Lower lobe of right lung (tissue), 2 donors: ENCODE data around the gene ACOT11. TPM values are rescaled to one million over a fixed set of nuclear protein-coding genes. Genes with fewer than 3 reads are reported as not detected.
"Not testable (repeated sequence)": the region's sequence is repeated elsewhere in the genome, so short reads cannot be mapped to it uniquely, and the experiment has no call there.

Source experiments
- ATAC-seq, 2 donors: fragments of 200-7000 bp; cut with Tn5 transposase; one replicate each; pipeline ENCODE4 v1.9.1; 2020 to 2022; ENCODE audit warnings: mild to moderate bottlenecking in 2 of 2, moderate library complexity in 2 of 2
- DNase-seq: peaks from one replicate; pipeline ENCODE4 v3.0.0-alpha.2; 2020
- H3K27ac ChIP-seq: fragments of 200-600 bp; one replicate; pipeline ENCODE4 v1.8.0; 2022
- H3K27me3 ChIP-seq: fragments of 200-600 bp; one replicate; pipeline ENCODE4 v1.8.0; 2022; ENCODE audit warnings: low read depth
- H3K36me3 ChIP-seq: fragments of 200-600 bp; one replicate; pipeline ENCODE4 v1.8.0; 2022; ENCODE audit warnings: mild to moderate bottlenecking
- H3K4me1 ChIP-seq: fragments of 200-600 bp; one replicate; pipeline ENCODE4 v1.8.0; 2022
- H3K4me3 ChIP-seq: fragments of 200-600 bp; one replicate; pipeline ENCODE4 v1.8.0; 2022; ENCODE audit warnings: mild to moderate bottlenecking
- H3K9me3 ChIP-seq: fragments of 200-600 bp; one replicate; pipeline ENCODE4 v1.8.0; 2022
- intact Hi-C: fragments of 100-400 bp; cut with DNase I; formaldehyde crosslinking; loops from one replicate; pipeline ENCODE4 v1.11.0; 2022
- total RNA-seq: library from RNA; stranded (reverse); fragmentation: NEBNext Ultra II Directional; extraction: Animal tissue kit (Norgen Biotek cat#: 25700); gene quantifications from one replicate; pipeline ENCODE4 v1.2.1, GENCODE V29; 2021
- TF ChIP-seq, protein P1 (sequence below): fragments of 200-600 bp; IDR thresholded peaks from one replicate; pipeline ENCODE4 v1.8.0; 2022; ENCODE audit warnings: antibody characterized with exemption, mild to moderate bottlenecking
- donor health status: DM: no; HTN: yes; CAD: no; lungs with severe emphysema.

The ACOT11 gene
- total RNA-seq, 1 donor from 2014 or later: 5.0 TPM

DNA sequence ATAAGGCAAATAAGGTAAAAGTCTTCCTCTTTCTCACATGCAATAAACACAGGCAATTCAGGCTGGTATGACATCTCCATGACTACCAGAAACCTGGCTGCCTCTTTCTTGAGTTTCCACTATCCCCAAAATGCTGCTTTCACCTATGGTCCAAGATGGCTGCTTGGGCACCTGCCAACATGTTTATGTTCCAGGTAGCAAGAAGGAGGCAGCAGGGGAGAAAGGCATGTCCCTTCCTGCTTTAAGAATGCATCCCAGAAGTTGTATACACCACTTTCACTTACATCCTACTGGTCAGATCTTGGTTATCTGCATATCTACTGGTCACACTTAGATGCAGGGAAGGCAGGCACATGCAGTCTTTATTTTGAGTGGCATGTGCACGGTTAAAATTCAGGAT lies 19.4 kb upstream of the ACOT11 start:
- H3K4me3 ChIP-seq: no peak overlapping the region
- DNase-seq: no peak
- H3K27ac ChIP-seq: no peak overlapping the region
- H3K4me1 ChIP-seq: no peaks in the 10 kb centered on the region
- no peaks in the 10 kb centered on the region for H3K36me3 ChIP-seq
- no peaks in the 10 kb centered on the region for H3K9me3 ChIP-seq
- TF ChIP-seq, protein P1, sequence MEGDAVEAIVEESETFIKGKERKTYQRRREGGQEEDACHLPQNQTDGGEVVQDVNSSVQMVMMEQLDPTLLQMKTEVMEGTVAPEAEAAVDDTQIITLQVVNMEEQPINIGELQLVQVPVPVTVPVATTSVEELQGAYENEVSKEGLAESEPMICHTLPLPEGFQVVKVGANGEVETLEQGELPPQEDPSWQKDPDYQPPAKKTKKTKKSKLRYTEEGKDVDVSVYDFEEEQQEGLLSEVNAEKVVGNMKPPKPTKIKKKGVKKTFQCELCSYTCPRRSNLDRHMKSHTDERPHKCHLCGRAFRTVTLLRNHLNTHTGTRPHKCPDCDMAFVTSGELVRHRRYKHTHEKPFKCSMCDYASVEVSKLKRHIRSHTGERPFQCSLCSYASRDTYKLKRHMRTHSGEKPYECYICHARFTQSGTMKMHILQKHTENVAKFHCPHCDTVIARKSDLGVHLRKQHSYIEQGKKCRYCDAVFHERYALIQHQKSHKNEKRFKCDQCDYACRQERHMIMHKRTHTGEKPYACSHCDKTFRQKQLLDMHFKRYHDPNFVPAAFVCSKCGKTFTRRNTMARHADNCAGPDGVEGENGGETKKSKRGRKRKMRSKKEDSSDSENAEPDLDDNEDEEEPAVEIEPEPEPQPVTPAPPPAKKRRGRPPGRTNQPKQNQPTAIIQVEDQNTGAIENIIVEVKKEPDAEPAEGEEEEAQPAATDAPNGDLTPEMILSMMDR: no peak
- no peaks in the 10 kb centered on the region for H3K27me3 ChIP-seq
- no peak for ATAC-seq
- intact Hi-C loops: no loop called here

- H3K9me3 ChIP-seq: no peaks in the 10 kb centered on the region
- ATAC-seq (no peak), DNase-seq (no peak)
- no peaks in the 10 kb centered on the region for H3K4me1 ChIP-seq
- no peaks in the 10 kb centered on the region for H3K36me3 ChIP-seq
- TF ChIP-seq, protein P1: no peak
- intact Hi-C loops: no loop called here
- no peak overlapping the region for H3K27ac ChIP-seq
- H3K4me3 ChIP-seq: no peak overlapping the region
- no peaks in the 10 kb centered on the region for H3K27me3 ChIP-seq
Measured at GRCh38 chr1:54532033-54532432, 16.0 kb upstream of the ACOT11 start.

GRCh38 chr1:54536656-54537055 lies 11.4 kb upstream of the ACOT11 start:
- H3K4me3 ChIP-seq, H3K36me3 ChIP-seq, H3K9me3 ChIP-seq, H3K27me3 ChIP-seq, H3K4me1 ChIP-seq, ATAC-seq, H3K27ac ChIP-seq, DNase-seq, intact Hi-C loops: not testable (repeated sequence)

DNA sequence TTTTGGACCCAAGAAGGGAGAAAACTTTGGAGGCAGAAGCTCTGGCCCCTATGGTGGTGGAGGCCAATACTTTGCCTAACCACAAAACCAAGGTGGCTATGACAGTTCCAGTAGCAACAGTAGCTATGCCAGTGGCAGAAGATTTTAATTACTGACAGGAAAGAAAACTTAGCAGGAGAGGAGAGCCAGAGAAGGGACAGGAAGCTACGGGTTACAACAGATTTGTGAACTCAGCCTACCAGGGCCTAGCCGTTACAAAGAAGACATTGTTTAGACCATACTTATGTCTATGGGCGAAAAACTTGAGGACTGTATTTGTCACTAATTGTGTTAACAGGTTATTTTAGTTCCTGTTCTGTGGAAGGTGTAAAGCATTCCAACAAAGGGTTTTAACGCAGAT lies 10.4 kb upstream of the ACOT11 start:
- H3K27ac ChIP-seq: no peak overlapping the region

GRCh38 chr1:54538538-54538937 lies 9.5 kb upstream of the ACOT11 start:
- Histone ChIP-seq H3K4me3 (no peak overlapping the region), H3K27me3 (no peaks in the 10 kb centered on the region), H3K36me3 (no peaks in the 10 kb centered on the region), H3K27ac (no peak overlapping the region), H3K4me1 (peaks cover 20% of the 10 kb centered on the region), H3K9me3 (no peaks in the 10 kb centered on the region)
- TF ChIP-seq, protein P1: no peak
- ATAC-seq: no peak
- DNase-seq: no peak
- intact Hi-C loops: no loop called here

More for the DNA sequence above, 10.4 kb upstream of the ACOT11 start:
- Histone ChIP-seq H3K27me3 (no peaks in the 10 kb centered on the region), H3K36me3 (no peaks in the 10 kb centered on the region), H3K4me1 (peaks cover 15% of the 10 kb centered on the region), H3K9me3 (no peaks in the 10 kb centered on the region), H3K4me3 (no peak overlapping the region)
- DNase-seq (no peak), ATAC-seq (no peak)
- TF ChIP-seq, protein P1: no peak
- intact Hi-C loops: no loop called here

DNA sequence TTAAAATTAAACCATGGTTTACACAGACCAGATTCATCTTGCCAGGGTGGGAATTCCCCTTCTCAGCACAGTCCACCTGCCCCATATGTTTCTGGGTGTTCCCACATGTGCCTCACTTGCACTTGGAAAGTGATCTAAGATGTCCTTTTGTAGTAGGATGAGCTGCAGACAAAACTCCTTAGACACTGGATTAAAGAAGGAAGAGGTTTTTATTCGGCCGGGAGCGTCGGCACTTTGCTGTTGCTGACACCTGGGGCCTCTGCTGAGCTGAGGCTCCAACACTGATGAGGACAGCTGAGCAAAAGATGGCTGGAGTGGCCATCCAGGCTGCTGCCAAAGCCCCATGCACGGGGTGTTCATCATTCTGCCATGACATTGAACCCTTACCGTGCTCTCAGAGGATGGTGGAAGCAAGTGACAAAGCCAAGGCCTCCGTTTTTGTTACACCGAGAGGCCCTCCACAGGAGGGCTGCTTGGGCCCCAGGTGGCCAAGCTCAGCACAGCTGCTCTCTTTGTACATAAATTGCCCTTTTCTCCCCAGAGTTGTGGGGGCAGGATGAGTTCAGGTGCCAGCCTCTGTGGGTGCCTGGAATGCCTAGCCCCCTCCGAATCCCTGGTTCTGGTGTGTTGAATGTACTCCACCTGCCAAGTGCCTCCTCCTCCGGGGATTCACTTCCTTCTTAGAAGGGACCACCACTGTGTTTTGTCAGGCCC lies 7.3 kb upstream of the ACOT11 start:
- H3K4me1 ChIP-seq: peaks cover 26% of the 10 kb centered on the region
- intact Hi-C loops: no loop called here
- H3K4me3 ChIP-seq: no peak overlapping the region
- TF ChIP-seq, protein P1: no peak
- no peak for DNase-seq
- no peak for ATAC-seq
- H3K9me3 ChIP-seq: no peaks in the 10 kb centered on the region
- no peaks in the 10 kb centered on the region for H3K36me3 ChIP-seq
- no peak overlapping the region for H3K27ac ChIP-seq
- no peaks in the 10 kb centered on the region for H3K27me3 ChIP-seq
